Thyroid gland (tissue), 4 donors: ENCODE data around the gene CA6. TPM values are rescaled to one million over a fixed set of nuclear protein-coding genes. Genes with fewer than 3 reads are reported as not detected.
"Not testable (repeated sequence)": the region's sequence is repeated elsewhere in the genome, so short reads cannot be mapped to it uniquely, and the experiment has no call there.

Experiments used
- DNase-seq, 2 donors: peaks; one replicate each; pipeline ENCODE4 v3.0.0-alpha.2; 2019
- H3K27ac ChIP-seq, 3 donors: fragments of 200-600 bp; sonication (generic); 1 replicate in 2 of 3; 2 replicates in 1 of 3; pipeline ENCODE4 v1.5.1; 2016 to 2019; ENCODE audit warnings: mild to moderate bottlenecking in 1 of 3, moderate library complexity in 1 of 3
- H3K27me3 ChIP-seq: fragments of 200-600 bp; sonication (generic); one replicate; pipeline ENCODE4 v1.5.1; 2019
- H3K36me3 ChIP-seq, 2 donors: fragments of 200-600 bp; sonication (generic); one replicate each; pipeline ENCODE4 v1.5.1; 2016 to 2019
- H3K4me1 ChIP-seq, 2 donors: fragments of 200-600 bp; sonication (generic); one replicate each; pipeline ENCODE4 v1.5.1; 2017 to 2019
- H3K4me3 ChIP-seq, 3 donors: fragments of 200-600 bp; sonication (generic); replicated peaks in 1 of 3; 1 replicate in 2 of 3; 2 replicates in 1 of 3; pipeline ENCODE4 v1.5.1; 2016; ENCODE audit warnings: mild to moderate bottlenecking in 1 of 3
- H3K9me3 ChIP-seq: fragments of 200-600 bp; sonication (generic); one replicate; pipeline ENCODE4 v1.5.1; 2017
- POLR2A ChIP-seq, 2 donors: fragments of 450-650 bp; IDR thresholded peaks; one replicate each; pipeline ENCODE4 v1.6.1; 2017; ENCODE audit warnings: antibody characterized with exemption in 2 of 2, mild to moderate bottlenecking in 2 of 2, moderate library complexity in 1 of 2
- WGBS, 2 donors: methylation state at CpG; one replicate each; pipeline ENCODE4 v1.1.5; 2017; 5-methylcytosine and 5-hydroxymethylcytosine counted together
- intact Hi-C: fragments of 100-400 bp; cut with DNase I; formaldehyde crosslinking; loops from one replicate; pipeline ENCODE4 v1.15.1; 2023
- total RNA-seq, 4 donors: library from RNA; depleted of rRNA; stranded (reverse); fragments of >200 nt; gene quantifications; one replicate each; pipeline ENCODE4 v1.2.3, GENCODE V29; 2016
- TF ChIP-seq, protein P1 (sequence below), 6 experiments: fragments of 200-600 bp in 3 of 6; fragments of 450-650 bp in 3 of 6; sonication (generic) in 3 of 6; IDR thresholded peaks; one replicate each; pipeline ENCODE4 v1.5.1; 2016 to 2019; ENCODE audit warnings: antibody characterized with exemption in 6 of 6, mild to moderate bottlenecking in 2 of 6, inconsistent platforms in 1 of 6, moderate library complexity in 1 of 6

The CA6 gene
- total RNA-seq, 4 donors from 2014 or later: not detected

DNA sequence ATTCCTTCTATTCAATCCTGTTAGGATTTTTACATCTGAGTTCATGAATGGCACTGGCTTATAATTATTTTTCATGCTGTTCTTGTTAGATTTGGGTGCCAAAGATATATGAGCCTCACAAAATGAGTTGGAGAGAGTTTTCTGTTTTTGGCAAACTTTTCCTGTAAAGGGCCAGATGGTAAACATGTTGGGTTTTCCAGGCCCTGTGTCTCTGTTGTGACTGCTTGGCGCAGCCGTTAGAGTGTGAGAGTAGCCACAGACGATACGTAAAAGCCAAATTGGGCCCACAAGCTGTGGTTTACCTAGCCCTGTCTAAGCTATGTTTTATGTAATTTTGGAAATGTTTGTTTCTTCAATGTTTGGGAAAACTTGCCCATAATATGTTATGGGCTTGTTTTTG, 15.6 kb upstream of the CA6 start:
- no peak for TF ChIP-seq POLR2A (IDR thresholded peaks at IDR 0.05)
- TF ChIP-seq, protein P1, sequence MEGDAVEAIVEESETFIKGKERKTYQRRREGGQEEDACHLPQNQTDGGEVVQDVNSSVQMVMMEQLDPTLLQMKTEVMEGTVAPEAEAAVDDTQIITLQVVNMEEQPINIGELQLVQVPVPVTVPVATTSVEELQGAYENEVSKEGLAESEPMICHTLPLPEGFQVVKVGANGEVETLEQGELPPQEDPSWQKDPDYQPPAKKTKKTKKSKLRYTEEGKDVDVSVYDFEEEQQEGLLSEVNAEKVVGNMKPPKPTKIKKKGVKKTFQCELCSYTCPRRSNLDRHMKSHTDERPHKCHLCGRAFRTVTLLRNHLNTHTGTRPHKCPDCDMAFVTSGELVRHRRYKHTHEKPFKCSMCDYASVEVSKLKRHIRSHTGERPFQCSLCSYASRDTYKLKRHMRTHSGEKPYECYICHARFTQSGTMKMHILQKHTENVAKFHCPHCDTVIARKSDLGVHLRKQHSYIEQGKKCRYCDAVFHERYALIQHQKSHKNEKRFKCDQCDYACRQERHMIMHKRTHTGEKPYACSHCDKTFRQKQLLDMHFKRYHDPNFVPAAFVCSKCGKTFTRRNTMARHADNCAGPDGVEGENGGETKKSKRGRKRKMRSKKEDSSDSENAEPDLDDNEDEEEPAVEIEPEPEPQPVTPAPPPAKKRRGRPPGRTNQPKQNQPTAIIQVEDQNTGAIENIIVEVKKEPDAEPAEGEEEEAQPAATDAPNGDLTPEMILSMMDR (IDR thresholded peaks at IDR 0.05): no peak
- Histone ChIP-seq H3K36me3 (no peaks in the 10 kb centered on the region), H3K4me3 (no peak overlapping the region), H3K4me1 (no peaks in the 10 kb centered on the region), H3K9me3 (no peaks in the 10 kb centered on the region), H3K27ac (no peak overlapping the region), H3K27me3 (no peaks in the 10 kb centered on the region)
- 81 to 92% methylated on average over 4 of the region's 4 CpGs for WGBS, 2 donors
- intact Hi-C loops: no loop called here
- DNase-seq: no peak

DNA sequence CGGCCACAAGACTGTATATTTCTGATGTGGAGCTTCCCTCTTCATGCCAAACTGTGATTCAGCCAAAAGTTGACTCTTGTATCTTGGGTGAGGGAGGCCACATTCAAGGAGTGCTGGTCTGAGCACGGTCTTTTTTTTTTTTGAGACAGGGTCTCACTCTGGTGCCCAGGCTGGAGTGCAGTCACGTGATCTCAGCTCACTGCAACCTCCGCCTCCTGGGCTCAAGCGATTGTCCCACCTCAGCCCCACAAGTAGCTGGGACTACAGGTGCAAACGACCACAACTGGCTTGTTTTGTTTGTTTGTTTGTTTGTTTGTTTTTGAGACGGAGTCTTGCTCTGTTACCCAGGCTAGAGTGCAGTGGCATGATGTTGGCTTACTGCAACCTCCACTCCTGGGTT, 8.6 kb upstream of the CA6 start:
- DNase-seq, H3K36me3 ChIP-seq, H3K27me3 ChIP-seq, intact Hi-C loops, H3K4me3 ChIP-seq, H3K4me1 ChIP-seq, H3K9me3 ChIP-seq, H3K27ac ChIP-seq: not testable (repeated sequence)
- 88% methylated on average over 7 of the region's 7 CpGs for WGBS, 2 donors

DNA sequence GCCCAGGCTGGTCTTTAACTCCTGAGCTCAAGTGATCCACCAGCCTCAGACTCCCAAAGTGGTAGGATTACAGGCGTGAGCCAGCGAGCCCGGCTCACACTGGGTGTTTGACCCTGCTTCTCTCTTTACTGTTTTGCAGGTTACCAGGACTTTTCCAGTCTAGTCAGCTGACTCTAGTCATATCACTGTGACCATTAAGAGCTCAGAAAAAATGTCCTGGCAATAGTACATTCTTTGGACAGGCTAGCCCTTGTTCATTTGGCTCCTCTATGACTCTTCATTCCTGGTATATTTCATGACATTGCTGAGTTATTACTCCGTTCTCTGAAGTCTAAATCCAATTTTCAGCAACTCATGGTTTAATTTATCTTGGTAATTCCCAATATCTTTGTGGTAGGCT, 8.0 kb upstream of the CA6 start:
- Histone ChIP-seq H3K4me1 (peaks cover 0 to 11% of the 10 kb centered on the region in 2 donors), H3K4me3 (no peak overlapping the region), H3K36me3 (no peaks in the 10 kb centered on the region), H3K27me3 (no peaks in the 10 kb centered on the region), H3K9me3 (no peaks in the 10 kb centered on the region), H3K27ac (no peak overlapping the region)
- no peak for DNase-seq
- intact Hi-C loops: no loop called here
- WGBS, 2 donors: 91 to 92% methylated on average over 4 of the region's 4 CpGs
- TF ChIP-seq POLR2A (IDR thresholded peaks at IDR 0.05): no peak
- TF ChIP-seq, protein P1 (IDR thresholded peaks at IDR 0.05): no peak

DNA sequence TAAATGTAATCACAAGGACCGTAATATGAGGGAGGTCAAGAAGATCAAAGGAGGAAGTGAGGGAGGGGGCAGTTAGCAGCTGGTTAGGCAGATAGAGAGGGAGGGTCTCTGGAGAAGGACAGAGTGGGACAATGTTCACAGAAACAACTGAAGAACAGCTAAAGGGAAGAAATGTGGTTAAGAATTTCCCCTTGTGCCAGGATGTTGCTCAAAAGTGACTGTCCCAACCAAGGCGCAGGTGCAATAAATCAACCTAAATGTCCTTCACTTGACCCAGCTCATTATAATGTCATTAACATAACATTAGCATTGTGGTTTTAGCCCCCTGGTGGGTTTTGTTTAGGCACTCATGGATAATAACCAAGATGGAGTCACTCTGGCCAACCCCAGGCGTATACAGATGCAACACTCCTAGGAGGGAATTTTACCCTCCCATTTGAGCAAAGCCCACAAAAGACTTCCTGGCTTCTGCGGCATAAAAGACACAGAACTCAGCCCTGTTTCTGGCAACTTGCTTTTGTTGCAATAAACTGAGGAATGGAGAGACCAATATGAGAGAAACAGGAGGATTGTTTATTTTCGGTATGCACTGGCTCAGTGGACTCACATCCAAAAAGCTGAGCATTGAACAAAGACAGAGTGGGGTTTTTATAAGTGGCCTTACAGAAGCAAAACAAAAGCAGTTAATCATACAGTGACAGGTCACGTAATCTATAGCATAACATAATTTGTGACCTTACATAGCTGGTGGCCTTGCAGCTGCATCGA, 7.3 kb upstream of the CA6 start:
- DNase-seq: no peak
- H3K27me3 ChIP-seq: no peaks in the 10 kb centered on the region
- intact Hi-C loops: no loop called here
- no peak overlapping the region for H3K27ac ChIP-seq
- peaks cover 7 to 18% of the 10 kb centered on the region in 2 donors for H3K4me1 ChIP-seq
- H3K9me3 ChIP-seq: no peaks in the 10 kb centered on the region
- no peaks in the 10 kb centered on the region for H3K36me3 ChIP-seq
- WGBS, 2 donors: 72 to 74% methylated on average over 7 of the region's 7 CpGs
- no peak overlapping the region for H3K4me3 ChIP-seq
- TF ChIP-seq, protein P1 (IDR thresholded peaks at IDR 0.05): no peak
- TF ChIP-seq POLR2A (IDR thresholded peaks at IDR 0.05): no peak

DNA sequence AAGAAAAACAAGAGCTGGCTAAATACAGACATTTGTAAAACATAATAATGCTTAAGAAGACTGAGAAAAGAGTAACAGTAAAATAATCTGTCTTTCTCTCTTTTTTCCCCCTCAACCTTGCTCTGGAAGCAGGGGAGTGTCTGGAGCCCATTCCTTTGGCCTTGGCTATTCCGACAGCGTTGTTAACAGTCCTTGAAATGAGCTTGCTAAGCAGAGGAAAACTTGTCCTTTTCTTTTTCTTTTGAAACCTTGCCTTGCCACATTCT, 6.7 kb upstream of the CA6 start:
- DNase-seq: no peak
- intact Hi-C loops: no loop called here
- whole genome bisulfite sequencing, 2 donors: 89 to 90% methylated on average over 2 of the region's 2 CpGs
- Histone ChIP-seq H3K9me3 (no peaks in the 10 kb centered on the region), H3K4me1 (peaks cover 7 to 18% of the 10 kb centered on the region in 2 donors), H3K27me3 (no peaks in the 10 kb centered on the region), H3K36me3 (no peaks in the 10 kb centered on the region), H3K27ac (no peak overlapping the region), H3K4me3 (no peak overlapping the region)
- TF ChIP-seq, protein P1 (IDR thresholded peaks at IDR 0.05): no peak
- no peak for TF ChIP-seq POLR2A (IDR thresholded peaks at IDR 0.05)
